SU-DHL-6 (cell line): ENCODE measurements around the gene ID1.

Source experiments
- H2AFZ ChIP-seq: fragments of 200-600 bp; sonication (generic); 2 replicates; pipeline ENCODE4 v1.6.1; 2014; ENCODE audit warnings: low read depth, mild to moderate bottlenecking, moderate library complexity, mixed read lengths, antibody characterized with exemption, low read length; ENCODE audit not compliant: severe bottlenecking
- H3F3A ChIP-seq: fragments of 200-600 bp; shearing (Covaris generic); 2 replicates; pipeline ENCODE4 v1.6.0; 2016; ENCODE audit warnings: antibody characterized with exemption, mild to moderate bottlenecking; ENCODE audit not compliant: insufficient read depth
- H3K27ac ChIP-seq: fragments of 200-600 bp; sonication (generic); 2 replicates; pipeline ENCODE4 v1.5.1; 2016; ENCODE audit warnings: low read depth, mild to moderate bottlenecking, low read length, moderate library complexity, mixed read lengths
- H3K27me3 ChIP-seq: fragments of 200-600 bp; sonication (generic), shearing (Covaris generic); 2 replicates; pipeline ENCODE4 v1.6.0; 2014; ENCODE audit warnings: mild to moderate bottlenecking, low read length
- H3K36me3 ChIP-seq: fragments of 200-600 bp; sonication (generic); 2 replicates; pipeline ENCODE4 v1.6.1; 2014; ENCODE audit warnings: mild to moderate bottlenecking, low read length, mixed read lengths
- H3K4me2 ChIP-seq: fragments of 300-600, 200-600 bp; shearing (Covaris generic), sonication (generic); 2 replicates; pipeline ENCODE4 v1.6.0; 2014; ENCODE audit warnings: low read length, low read depth, mild to moderate bottlenecking; ENCODE audit not compliant: poor library complexity, severe bottlenecking
- H3K4me3 ChIP-seq: fragments of 200-600 bp; sonication (generic); 2 replicates; pipeline ENCODE4 v1.5.1; 2014; ENCODE audit warnings: antibody characterized with exemption, low read length, mild to moderate bottlenecking, mixed read lengths; ENCODE audit not compliant: insufficient read depth, poor library complexity, severe bottlenecking
- H3K79me2 ChIP-seq: fragments of 200-600 bp; sonication (generic); 2 replicates; pipeline ENCODE4 v1.6.1; 2014; ENCODE audit warnings: mild to moderate bottlenecking, low read length, moderate library complexity; ENCODE audit not compliant: insufficient read depth
- H3K9ac ChIP-seq: fragments of 200-600 bp; sonication (generic); 2 replicates; pipeline ENCODE4 v1.7.0; 2014; ENCODE audit warnings: mild to moderate bottlenecking, low read length
- H3K9me2 ChIP-seq: fragments of 200-600 bp; sonication (generic); replicated peaks from 2 replicates; pipeline ENCODE4 v1.6.1; 2014; ENCODE audit warnings: low read length; ENCODE audit not compliant: insufficient read depth
- H3K9me3 ChIP-seq: fragments of 200-600 bp; sonication (generic); 2 replicates; pipeline ENCODE4 v1.6.1; 2014; ENCODE audit warnings: low read length, mixed read lengths; ENCODE audit not compliant: insufficient read depth
- H4K20me1 ChIP-seq: fragments of 200-600 bp; sonication (generic); 2 replicates; pipeline ENCODE4 v1.6.1; 2014; ENCODE audit warnings: low read depth, mild to moderate bottlenecking, antibody characterized with exemption, low read length, moderate library complexity, mixed read lengths
- CTCF ChIP-seq: fragments of 200-600 bp; sonication (generic); IDR thresholded peaks from one replicate; pipeline ENCODE4 v1.5.1; 2017; ENCODE audit warnings: antibody characterized with exemption, mild to moderate bottlenecking, low read length, moderate library complexity; ENCODE audit not compliant: insufficient read depth, poor library complexity, severe bottlenecking
- EZH2phosphoT487 ChIP-seq: fragments of 200-600 bp; sonication (generic), shearing (Covaris generic); conservative IDR thresholded peaks from 2 replicates; pipeline ENCODE4 v1.6.1; 2018; ENCODE audit warnings: mild to moderate bottlenecking, antibody characterized with exemption, low read length, moderate library complexity, mixed read lengths

The ID1 gene

GRCh38 chr20:31602431-31602778 is 2.7 kb upstream of the ID1 start:
- H3K27ac ChIP-seq: no peak overlapping the region; the same call in 1 of the 2 replicates
- H3K27me3 ChIP-seq: no peaks in the 10 kb centered on the region; the same call in 1 of the 2 replicates
- no peaks in the 10 kb centered on the region for H4K20me1 ChIP-seq
- H3K9me3 ChIP-seq: no peaks in the 10 kb centered on the region
- peak overlapping the region; percentile 31 for H3K4me2 ChIP-seq
- no peak overlapping the region for H2AFZ ChIP-seq
- H3K4me3 ChIP-seq: no peak overlapping the region
- no peaks in the 10 kb centered on the region for H3K36me3 ChIP-seq
- no peak overlapping the region for H3K9ac ChIP-seq
- TF ChIP-seq EZH2phosphoT487 (no peak), CTCF (no peak)
- no peaks in the 10 kb centered on the region for H3K9me2 ChIP-seq
- H3K79me2 ChIP-seq: no peaks in the 10 kb centered on the region
- H3F3A ChIP-seq: peaks cover 13% of the 10 kb centered on the region

- peaks cover 13% of the 10 kb centered on the region for H3F3A ChIP-seq
- no peaks in the 10 kb centered on the region for H3K9me2 ChIP-seq
- H3K27ac ChIP-seq: peak overlapping the region; percentile 48; the same call in 1 of the 2 replicates
- H3K4me2 ChIP-seq: peak overlapping the region; percentile 31
- H3K9me3 ChIP-seq: no peaks in the 10 kb centered on the region
- TF ChIP-seq CTCF: no peak
- TF ChIP-seq EZH2phosphoT487: no peak
- no peak overlapping the region for H3K9ac ChIP-seq
- H2AFZ ChIP-seq: no peak overlapping the region
- H4K20me1 ChIP-seq: no peaks in the 10 kb centered on the region
- no peaks in the 10 kb centered on the region for H3K79me2 ChIP-seq
- H3K4me3 ChIP-seq: no peak overlapping the region
- no peaks in the 10 kb centered on the region for H3K36me3 ChIP-seq
- no peaks in the 10 kb centered on the region; the same call in 1 of the 2 replicates for H3K27me3 ChIP-seq
Measured at GRCh38 chr20:31602779-31603441, 2.2 kb upstream of the ID1 start.

DNA sequence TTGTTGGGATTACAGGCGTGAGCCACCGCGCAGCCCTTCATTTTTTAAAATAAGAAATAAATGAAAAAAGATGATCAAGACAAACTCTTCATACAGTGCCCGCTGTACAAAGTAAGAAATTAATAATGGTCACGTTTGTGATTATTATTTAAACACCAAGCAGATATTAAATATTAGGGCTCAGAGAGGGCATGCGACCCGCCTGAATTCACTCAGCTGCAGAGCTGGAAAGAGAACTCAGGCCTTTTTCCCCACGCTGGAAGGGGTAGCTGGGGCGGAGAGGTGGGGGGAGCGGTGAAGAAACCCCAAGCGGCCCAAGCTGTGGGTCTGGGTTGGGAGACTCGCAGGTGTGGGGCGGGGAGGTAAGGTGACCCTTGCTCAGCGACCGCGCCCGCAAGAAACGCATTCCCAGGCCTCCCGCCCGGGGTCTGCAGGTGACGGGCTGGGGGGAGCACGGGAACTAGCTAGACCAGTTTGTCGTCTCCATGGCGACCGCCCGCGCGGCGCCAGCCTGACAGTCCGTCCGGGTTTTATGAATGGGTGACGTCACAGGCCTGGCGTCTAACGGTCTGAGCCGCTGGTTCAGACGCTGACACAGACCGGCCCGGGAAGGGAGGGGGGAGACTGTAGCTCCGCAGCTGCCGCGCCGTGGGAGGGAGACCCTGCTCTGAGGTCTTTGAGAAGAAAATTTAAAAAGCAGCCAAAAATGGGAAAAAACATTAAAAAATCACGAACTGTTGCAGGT is 1.1 kb upstream of the ID1 start:
- TF ChIP-seq EZH2phosphoT487 (no peak), CTCF (no peak)
- Histone ChIP-seq H3K27ac (peak overlapping the region; percentile 63), H3F3A (peaks cover 13% of the 10 kb centered on the region), H3K79me2 (no peaks in the 10 kb centered on the region), H3K27me3 (no peaks in the 10 kb centered on the region; the same call in 1 of the 2 replicates), H3K36me3 (no peaks in the 10 kb centered on the region), H3K4me2 (peak overlapping the region; percentile 93), H3K9me2 (no peaks in the 10 kb centered on the region), H4K20me1 (no peaks in the 10 kb centered on the region), H3K4me3 (peak overlapping the region; percentile 67), H2AFZ (peak overlapping the region; percentile 38), H3K9ac (peak overlapping the region; percentile 64), H3K9me3 (no peaks in the 10 kb centered on the region)
